ENCODE measurements around the gene SAFB2. TPM values are rescaled to one million over a fixed set of nuclear protein-coding genes. Genes with fewer than 3 reads are reported as not detected.

SAFB2 gene
- total and polyA plus RNA-seq, 7 donors = 22.2 to 80.0 (median 35.1) TPM

GRCh38 chr19:5648464-5648863 is 25.9 kb upstream of the SAFB2 start:
- 90 to 96% methylated on average over 11 of the region's 11 CpGs for WGBS, 2 donors
- Histone ChIP-seq H3K4me3 (no peak overlapping the region), H3K9me3 (no peaks in the 10 kb centered on the region), H3K36me3 (peaks cover 49 to 93% (median 64%) of the 10 kb centered on the region in 4 donors), H3K4me1 (peaks cover 0 to 9% (median 0%) of the 10 kb centered on the region in 4 donors), H3K27ac (no peak overlapping the region), H3K27me3 (no peaks in the 10 kb centered on the region)
- no peak for TF ChIP-seq POLR2A (IDR thresholded peaks at IDR 0.05)
- TF ChIP-seq, protein P1, sequence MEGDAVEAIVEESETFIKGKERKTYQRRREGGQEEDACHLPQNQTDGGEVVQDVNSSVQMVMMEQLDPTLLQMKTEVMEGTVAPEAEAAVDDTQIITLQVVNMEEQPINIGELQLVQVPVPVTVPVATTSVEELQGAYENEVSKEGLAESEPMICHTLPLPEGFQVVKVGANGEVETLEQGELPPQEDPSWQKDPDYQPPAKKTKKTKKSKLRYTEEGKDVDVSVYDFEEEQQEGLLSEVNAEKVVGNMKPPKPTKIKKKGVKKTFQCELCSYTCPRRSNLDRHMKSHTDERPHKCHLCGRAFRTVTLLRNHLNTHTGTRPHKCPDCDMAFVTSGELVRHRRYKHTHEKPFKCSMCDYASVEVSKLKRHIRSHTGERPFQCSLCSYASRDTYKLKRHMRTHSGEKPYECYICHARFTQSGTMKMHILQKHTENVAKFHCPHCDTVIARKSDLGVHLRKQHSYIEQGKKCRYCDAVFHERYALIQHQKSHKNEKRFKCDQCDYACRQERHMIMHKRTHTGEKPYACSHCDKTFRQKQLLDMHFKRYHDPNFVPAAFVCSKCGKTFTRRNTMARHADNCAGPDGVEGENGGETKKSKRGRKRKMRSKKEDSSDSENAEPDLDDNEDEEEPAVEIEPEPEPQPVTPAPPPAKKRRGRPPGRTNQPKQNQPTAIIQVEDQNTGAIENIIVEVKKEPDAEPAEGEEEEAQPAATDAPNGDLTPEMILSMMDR (IDR thresholded peaks at IDR 0.05) = no peak
- no peak for TF ChIP-seq EP300 (IDR thresholded peaks at IDR 0.05)
- TF ChIP-seq POLR2AphosphoS5 (IDR thresholded peaks at IDR 0.05) = no peak
- intact Hi-C loops (cut with DNase I) = no loop called here
- DNase-seq = no peak

GRCh38 chr19:5646703-5647102 is 24.1 kb upstream of the SAFB2 start:
- H3K36me3 ChIP-seq = peaks cover 36 to 93% (median 57%) of the 10 kb centered on the region in 4 donors
- 92 to 94% methylated on average over 4 of the region's 4 CpGs for WGBS, 2 donors

DNA sequence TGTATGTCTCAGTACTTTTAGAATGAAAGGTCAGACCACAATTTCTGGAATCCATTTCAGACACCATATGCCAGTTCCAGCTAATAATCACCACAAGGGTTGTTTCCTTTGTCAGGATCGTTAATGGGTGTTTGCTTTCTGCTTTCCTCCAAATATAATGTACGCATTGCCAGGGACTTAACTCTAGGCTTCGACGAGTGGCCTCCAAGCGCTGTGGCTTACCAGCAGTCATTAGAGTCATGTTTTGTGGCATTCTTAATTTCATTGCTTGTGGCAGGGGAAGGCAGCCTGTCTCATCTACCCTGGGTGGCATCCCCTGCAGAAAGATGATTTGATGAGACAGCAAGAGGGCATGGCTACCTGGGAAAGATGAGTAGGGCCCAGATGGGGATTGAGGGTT is 22.8 kb upstream of the SAFB2 start:
- Histone ChIP-seq H3K27me3 (no peaks in the 10 kb centered on the region), H3K4me1 (peaks cover 0 to 9% (median 1%) of the 10 kb centered on the region in 4 donors), H3K27ac (no peak overlapping the region), H3K9me3 (no peaks in the 10 kb centered on the region), H3K4me3 (no peak overlapping the region), H3K36me3 (peaks cover 24 to 86% (median 45%) of the 10 kb centered on the region in 4 donors)
- 86 to 92% methylated on average over 5 of the region's 5 CpGs for WGBS, 2 donors
- no peak for TF ChIP-seq POLR2A (IDR thresholded peaks at IDR 0.05)
- no peak for TF ChIP-seq EP300 (IDR thresholded peaks at IDR 0.05)
- no peak for TF ChIP-seq POLR2AphosphoS5 (IDR thresholded peaks at IDR 0.05)
- TF ChIP-seq, protein P1 (IDR thresholded peaks at IDR 0.05) = no peak
- intact Hi-C loops (cut with DNase I) = no loop called here
- peak; percentile 42 for DNase-seq

More at GRCh38 chr19:5646703-5647102, 24.1 kb upstream of the SAFB2 start:
- H3K4me1 ChIP-seq = peaks cover 0 to 9% (median 0%) of the 10 kb centered on the region in 4 donors
- no peaks in the 10 kb centered on the region for H3K9me3 ChIP-seq
- peak; percentile 17 for DNase-seq
- intact Hi-C loops (cut with DNase I) = no loop called here
- H3K4me3 ChIP-seq = no peak overlapping the region
- no peak for TF ChIP-seq POLR2A (IDR thresholded peaks at IDR 0.05)
- TF ChIP-seq, protein P1 (IDR thresholded peaks at IDR 0.05) = no peak
- TF ChIP-seq POLR2AphosphoS5 (IDR thresholded peaks at IDR 0.05) = no peak
- no peak for TF ChIP-seq EP300 (IDR thresholded peaks at IDR 0.05)
- no peaks in the 10 kb centered on the region for H3K27me3 ChIP-seq
- H3K27ac ChIP-seq = no peak overlapping the region

GRCh38 chr19:5644037-5644436 is 21.5 kb upstream of the SAFB2 start:
- Histone ChIP-seq H3K36me3 (peaks cover 16 to 75% (median 36%) of the 10 kb centered on the region in 4 donors), H3K27me3 (no peaks in the 10 kb centered on the region), H3K9me3 (no peaks in the 10 kb centered on the region), H3K27ac (no peak overlapping the region), H3K4me1 (peaks cover 0 to 9% (median 1%) of the 10 kb centered on the region in 4 donors), H3K4me3 (no peak overlapping the region)
- no peak for TF ChIP-seq POLR2A (IDR thresholded peaks at IDR 0.05)
- TF ChIP-seq EP300 (IDR thresholded peaks at IDR 0.05) = no peak
- TF ChIP-seq, protein P1 (IDR thresholded peaks at IDR 0.05) = no peak
- no peak for TF ChIP-seq POLR2AphosphoS5 (IDR thresholded peaks at IDR 0.05)
- intact Hi-C loops (cut with DNase I) = no loop called here
- DNase-seq = no peak
- WGBS, 2 donors = 88 to 93% methylated on average over 2 of the region's 2 CpGs

DNA sequence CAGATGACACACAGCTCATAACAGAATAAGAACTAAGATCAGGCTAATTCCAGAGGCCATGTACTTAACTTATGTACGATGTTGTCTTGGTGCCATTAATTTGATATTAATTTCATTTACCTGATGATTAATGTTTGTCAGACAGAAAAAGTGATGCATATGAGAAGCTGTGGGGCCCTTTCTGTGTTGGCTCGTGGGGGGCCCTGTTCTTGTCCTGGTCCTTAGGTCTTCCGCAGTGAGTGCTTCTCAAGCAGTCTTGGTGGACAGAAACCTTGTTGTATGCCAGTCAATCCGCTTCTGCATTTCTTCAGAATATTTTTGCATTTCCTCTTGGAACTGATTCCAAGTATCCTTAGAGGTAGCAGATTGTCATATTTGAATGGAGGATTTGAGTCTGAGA is 20.5 kb upstream of the SAFB2 start:
- no peak overlapping the region for H3K27ac ChIP-seq
- peaks cover 16 to 69% (median 33%) of the 10 kb centered on the region in 4 donors for H3K36me3 ChIP-seq
- DNase-seq = no peak
- TF ChIP-seq POLR2A (IDR thresholded peaks at IDR 0.05) (no peak), EP300 (IDR thresholded peaks at IDR 0.05) (no peak), POLR2AphosphoS5 (IDR thresholded peaks at IDR 0.05) (no peak)
- TF ChIP-seq, protein P1 (IDR thresholded peaks at IDR 0.05) = no peak
- 90 to 93% methylated on average over 4 of the region's 4 CpGs for WGBS, 2 donors
- no peak overlapping the region for H3K4me3 ChIP-seq
- no peaks in the 10 kb centered on the region for H3K27me3 ChIP-seq
- H3K4me1 ChIP-seq = peaks cover 0 to 9% (median 6%) of the 10 kb centered on the region in 4 donors
- intact Hi-C loops (cut with DNase I) = no loop called here
- no peaks in the 10 kb centered on the region for H3K9me3 ChIP-seq
